GM23248 (cell line): Measurements from ENCODE around the gene WWOX.

Experiments used
- EZH2 ChIP-seq: fragments of 200-600 bp; sonication (generic); IDR thresholded peaks from 2 replicates; pipeline ENCODE4 v1.6.1; 2018; ENCODE audit warnings: antibody characterized with exemption, mild to moderate bottlenecking; ENCODE audit not compliant: insufficient read depth, poor library complexity, severe bottlenecking
- EZH2phosphoT487 ChIP-seq: fragments of 200-600 bp; sonication (generic); IDR thresholded peaks from 2 replicates; pipeline ENCODE4 v1.6.1; 2018; ENCODE audit warnings: antibody characterized with exemption, moderate library complexity, mild to moderate bottlenecking, low read depth; ENCODE audit not compliant: insufficient read depth

- TF ChIP-seq EZH2 (no peak), EZH2phosphoT487 (no peak)
These were observed 797.8 kb downstream of the WWOX start for GRCh38 chr16:78897299-78897698.
